Suppressor macrophage (primary cell): ENCODE data around the gene NUP35.
"Not testable (repeated sequence)": the region's sequence is repeated elsewhere in the genome, so short reads cannot be mapped to it uniquely, and the experiment has no call there.

Experiments used
- DNase-seq, 4 experiments: peaks; one replicate each; pipeline ENCODE4 v3.0.0-alpha.2; 2020 to 2022

Gene NUP35

DNA sequence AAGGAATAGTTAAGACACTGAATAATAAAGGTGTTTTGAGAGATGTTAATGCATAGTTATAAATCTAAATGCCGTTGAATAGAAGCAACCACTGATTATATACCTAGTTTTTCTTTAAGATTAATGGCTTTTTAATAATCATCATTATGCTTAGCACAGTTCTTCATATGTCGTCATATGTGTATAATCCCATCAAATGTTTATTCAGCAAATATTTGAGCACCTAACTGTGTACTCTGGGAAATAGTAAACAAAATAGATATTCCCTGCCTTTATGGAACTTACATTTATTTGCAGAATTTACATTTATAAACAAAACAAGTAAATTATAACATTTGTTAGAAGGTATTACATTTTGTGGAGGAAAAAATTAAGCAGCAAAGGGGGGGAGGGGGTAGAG lies 9.8 kb downstream of the NUP35 start:
- no peak for DNase-seq

DNA sequence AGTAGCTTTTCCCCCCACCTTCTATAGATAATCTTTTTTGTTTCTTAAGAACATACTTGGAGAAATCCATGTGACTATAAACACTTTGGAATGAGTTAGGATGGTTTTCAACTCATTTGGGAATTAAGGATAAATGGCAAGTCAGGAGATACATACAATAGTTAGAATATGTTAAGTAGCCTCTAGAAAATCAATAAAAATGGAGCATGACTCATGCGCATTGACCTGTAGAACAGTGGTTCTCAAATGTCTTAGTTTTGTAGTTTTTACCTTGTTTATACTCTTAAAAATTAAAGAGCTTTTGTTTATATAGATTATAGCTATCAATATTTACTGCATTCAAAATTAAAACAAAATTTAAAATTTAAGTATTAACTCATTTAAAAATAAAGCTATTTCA lies 24.7 kb downstream of the NUP35 start:
- no peak for DNase-seq

DNA sequence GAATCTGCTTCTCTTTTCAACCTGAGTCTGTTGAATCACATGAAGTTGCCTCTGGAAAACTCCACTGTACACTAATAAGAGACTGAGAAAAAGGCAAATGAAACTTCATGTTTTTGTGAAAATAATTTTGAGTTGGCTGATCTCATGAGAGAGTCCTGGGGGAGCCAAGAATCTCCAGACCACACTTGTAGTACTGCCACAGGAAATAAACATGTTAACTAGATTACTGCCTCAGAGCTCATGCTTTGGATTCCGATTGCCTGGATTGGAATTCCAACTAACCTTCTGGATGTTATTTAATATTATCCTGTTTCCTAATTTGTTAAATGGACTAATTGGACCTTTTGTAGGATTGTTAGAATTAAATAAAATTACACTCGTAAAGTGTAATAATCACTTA lies 25.2 kb downstream of the NUP35 start:
- DNase-seq: no peak

DNA sequence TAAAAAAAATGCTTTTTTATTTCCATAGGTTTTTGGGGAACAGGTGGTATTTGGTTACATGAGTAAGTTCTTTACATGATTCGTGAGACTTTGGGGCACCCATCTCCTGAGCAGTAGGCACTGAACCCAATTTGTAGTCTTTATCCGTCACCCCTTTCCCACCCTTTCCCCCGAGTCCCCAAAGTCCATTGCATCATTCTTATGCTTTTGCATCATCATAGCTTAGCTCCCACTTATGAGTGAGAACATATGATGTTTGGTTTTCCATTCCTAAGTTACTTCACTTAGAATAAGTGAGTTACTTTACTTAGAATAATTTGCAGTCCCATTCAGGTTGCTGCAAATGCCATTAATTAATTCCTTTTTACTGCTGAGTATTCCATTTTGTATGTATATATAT lies 28.0 kb downstream of the NUP35 start:
- DNase-seq: not testable (repeated sequence)

DNA sequence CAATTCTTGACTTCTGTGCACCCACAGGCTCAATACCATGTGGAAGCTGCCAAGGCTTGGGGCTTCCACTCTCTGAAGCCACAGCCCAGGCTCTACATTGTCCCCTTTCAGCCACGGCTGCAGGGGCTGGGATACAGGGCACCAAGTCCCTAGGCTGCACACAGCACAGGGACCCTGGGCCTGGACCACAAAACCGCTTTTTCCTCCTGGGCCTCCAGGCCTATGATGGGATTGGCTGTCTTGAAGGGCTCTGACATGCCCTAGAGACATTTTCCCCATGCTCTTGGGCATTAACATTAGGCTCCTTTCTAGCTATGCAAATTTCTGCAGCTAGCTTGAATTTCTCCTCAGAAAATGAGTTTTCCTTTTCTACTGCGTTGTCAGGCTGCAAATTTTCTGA lies 29.7 kb downstream of the NUP35 start:
- DNase-seq: no peak

DNA sequence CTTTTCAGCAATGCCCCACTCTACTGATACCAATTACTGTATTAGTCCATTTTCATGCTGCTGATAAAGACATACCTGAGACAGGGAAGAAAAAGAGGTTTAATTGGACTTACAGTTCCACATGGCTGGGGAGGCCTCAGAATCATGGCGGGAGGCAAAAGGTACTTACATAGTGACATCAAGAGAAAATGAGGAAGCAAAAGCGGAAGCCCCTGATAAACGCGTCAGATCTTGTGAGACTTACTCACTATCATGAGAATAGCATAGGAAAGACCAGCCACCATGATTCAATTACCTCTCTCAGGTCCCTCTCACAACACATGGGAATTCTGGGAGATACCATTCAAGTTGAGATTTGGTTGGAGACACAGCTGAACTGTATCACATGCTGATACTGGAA lies 30.5 kb downstream of the NUP35 start:
- DNase-seq: peak; percentile 11 to 52 (median 23)

DNA sequence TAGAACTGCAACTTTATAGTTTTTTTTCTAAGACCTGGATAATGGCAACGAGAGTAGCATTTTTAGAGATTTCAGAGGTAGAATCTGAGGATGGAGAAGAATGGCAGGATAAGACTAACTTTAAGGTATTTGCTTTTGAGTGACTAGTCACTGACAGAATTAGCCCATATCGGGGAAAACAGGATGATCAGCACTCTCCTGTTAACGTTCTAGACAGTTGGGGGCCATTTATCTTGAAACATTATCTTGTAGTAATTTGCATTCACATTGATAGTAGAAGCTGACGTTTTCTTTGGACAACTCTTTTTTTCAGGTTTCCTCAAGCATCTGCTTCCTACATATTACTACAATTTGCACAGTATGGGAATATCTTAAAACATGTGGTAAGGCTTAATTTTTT lies 32.9 kb downstream of the NUP35 start:
- no peak for DNase-seq

DNA sequence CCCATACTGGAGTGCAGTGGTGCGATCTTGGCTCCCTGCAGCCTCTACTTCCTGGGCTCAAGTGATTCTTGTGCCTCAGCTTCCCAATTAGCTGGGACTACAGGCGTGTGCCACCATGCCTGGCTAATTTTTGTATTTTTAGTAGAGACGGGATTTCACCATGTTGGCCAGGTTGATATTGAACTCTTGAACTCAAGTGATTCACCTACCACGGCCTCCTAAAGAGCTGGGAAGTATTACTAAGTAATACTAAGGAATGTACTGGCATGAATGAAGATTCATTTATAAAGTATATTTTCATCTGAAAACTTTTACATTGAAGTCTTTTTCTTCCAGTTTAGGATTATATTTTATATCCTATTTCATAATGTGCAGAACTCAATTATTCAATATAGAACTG lies 38.1 kb downstream of the NUP35 start:
- DNase-seq: no peak

DNA sequence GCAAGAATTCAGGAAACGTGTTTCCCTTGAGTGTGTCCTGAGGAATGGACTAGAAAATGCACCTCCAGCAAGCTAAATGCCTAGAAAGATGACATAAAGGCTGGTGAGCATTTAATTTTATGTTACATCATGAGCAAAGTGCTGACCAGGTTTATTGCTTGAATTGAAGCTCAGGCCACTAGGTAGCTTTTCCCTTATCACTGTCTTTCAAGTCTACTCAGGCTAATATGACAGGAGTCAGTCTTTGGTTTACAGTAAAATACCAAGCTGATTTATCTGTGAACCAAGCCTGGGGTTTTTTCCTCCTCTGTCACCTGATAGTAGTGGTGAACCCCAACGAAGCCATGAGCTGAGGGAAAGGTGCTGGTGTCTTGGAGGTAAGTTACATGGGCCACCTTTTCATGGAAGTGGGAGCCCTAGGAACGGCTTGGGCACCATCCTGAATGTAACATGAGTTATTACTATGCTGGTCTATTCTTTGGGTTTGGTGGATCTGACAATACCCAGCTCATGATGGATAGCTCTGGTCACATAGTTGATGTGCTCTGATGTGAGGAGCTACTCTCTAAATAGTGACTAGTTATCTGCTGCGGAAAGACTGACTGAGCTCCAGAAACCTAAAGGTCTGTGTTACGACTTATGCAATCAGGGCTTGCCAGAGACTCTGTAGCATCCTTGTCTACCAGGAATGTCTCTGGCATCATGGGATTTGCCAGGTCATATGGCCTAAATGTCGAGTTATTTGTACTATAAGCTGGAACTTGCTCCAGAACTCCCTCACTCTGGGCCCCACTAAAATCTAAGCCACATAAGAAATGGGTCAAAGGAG lies 39.8 kb downstream of the NUP35 start:
- DNase-seq: no peak

DNA sequence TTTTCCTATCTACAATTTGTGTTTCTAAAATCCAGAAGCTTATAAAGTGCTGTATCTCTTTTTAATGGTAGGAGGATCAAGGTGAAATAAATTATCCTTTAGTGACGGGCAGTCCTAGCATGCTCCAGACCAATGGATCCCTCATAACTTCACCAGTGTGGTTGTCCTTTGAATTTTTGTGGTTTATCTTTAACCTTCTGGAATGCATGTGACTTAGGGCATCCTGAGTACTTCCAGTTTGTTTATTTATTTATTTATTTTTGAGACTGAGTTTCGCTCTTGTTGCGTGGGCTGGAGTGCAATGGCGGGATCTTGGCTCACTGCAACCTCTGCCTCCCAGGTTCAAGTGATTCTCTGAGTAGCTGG lies 40.4 kb downstream of the NUP35 start:
- no peak for DNase-seq

DNA sequence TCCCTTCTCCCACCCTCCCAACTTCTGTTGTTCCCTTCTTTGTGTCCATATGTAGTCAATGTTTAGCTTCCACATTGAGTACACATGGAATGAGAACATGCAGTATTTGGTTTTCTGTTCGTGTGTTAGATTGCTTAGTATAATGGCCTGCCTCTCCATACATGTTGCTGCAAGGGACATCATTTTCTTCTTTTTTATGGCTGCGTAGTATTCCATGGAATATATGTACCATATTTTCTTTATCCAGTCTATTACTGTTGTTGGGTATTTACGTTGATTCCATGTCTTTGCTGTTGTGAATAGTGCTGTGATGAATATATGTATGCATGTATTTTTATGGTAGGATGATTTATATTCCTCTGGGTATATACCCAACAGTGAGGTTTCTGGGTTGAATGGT lies 42.0 kb downstream of the NUP35 start:
- DNase-seq: no peak

DNA sequence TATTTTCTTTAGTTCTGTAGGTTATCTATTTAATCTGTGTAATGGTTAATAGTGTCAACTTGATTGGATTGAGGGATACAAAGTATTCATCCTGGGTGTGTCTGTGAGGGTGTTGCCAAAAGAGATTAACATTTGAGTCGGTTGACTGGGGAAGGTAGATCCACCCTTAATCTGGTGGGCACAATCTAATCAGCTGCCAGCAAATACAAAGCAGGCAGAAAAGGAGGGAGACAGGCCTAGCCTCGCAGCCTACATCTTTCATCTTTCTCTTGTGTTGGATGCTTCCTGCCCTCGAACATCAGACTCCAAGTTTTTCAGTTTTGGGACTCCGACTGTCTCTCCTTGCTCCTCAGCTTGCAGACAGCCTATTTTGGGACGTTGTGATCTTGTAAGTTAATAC lies 42.7 kb downstream of the NUP35 start:
- not testable (repeated sequence) for DNase-seq

DNA sequence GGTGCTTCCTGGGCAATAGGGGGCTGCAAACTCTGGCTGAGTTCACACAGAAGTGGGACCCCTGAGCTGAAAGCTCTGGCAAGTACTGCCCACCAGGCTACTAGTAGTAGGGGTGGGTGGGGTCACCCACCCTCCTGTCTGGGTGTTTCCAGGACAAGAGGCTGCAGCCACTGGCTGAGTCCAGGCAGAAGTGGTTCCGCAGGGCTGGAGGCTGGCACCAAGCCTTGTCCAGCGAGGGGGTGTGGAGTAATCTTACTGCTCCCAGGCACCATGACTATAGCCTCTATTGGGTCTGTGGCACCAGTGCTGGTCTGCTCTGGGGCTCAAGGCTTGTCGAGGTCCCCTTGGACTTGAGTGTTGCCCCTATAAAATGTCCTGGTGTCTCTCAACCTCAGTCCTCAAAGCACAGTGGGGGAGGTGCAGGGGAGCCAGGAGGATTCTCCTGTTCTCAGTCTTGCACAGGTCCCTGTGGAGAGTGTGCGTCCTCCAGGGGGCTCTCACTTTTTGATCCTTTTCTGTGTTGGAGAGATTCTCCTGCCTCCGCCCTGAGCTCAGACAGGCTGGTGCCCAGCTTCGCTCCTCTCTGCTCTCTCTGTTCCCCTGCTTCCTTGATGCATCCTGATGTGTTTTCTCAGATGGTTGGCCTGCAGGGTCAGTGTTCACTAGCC lies 48.1 kb downstream of the NUP35 start:
- DNase-seq: no peak

DNA sequence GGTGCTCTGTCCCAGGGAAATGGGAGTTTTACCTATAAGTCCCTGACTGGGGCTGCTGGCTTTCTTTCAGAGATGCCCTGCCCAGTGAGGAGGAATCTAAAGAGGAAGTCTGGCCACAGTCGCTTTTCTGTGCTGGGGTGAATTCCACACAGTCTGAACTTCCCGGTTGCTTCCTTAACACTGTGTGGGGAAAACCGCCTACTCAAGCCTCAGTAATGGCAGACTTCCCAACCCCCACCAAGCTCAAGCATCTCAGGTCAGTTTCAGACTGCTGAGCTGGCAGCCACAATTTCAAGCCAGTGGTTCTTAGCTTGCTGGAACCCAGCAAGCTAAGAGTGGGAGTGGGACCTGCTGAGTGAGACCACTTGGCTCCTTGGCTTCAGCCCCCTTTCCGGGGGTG lies 54.9 kb downstream of the NUP35 start:
- peak; percentile 3 to 44 (median 32) for DNase-seq

DNA sequence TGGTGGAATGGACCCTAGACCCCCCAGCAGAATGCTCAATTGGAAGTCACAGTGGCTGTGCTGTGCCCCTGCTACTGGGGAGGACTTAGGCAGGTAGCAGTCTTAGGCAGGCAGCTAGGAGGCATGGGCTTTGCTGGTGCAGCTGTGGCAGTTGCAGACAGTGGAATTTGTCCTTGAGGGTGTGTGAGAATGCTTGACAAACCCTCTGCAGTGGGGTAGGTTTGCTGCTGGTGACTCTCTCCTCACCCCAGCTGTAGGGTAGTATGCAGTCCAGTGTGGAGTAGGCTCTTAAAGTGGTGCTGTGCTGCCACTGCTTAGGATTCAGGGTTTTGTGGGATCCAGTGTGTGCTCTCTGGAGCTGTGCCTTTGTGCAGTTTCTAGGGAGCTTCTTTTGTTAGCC lies 61.3 kb downstream of the NUP35 start:
- DNase-seq: no peak

DNA sequence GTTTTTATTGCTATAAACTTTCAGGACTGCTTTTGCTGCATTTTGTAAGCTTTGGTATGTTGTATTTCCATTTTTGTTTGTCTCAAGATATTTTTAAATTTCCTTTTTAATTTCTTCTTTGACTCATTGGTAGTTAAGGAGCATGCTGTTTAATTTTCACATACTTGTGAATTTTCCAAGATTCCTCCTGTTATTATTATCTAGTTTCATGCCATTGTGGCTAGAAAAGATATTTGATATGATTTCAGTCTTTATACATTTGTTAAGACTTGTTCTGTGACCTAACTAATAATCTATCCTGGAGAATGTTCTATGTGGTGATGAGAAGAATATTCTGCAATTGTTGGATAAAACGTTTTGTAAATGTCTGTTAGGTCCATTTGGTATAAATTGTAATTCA lies 62.1 kb downstream of the NUP35 start:
- DNase-seq: no peak

DNA sequence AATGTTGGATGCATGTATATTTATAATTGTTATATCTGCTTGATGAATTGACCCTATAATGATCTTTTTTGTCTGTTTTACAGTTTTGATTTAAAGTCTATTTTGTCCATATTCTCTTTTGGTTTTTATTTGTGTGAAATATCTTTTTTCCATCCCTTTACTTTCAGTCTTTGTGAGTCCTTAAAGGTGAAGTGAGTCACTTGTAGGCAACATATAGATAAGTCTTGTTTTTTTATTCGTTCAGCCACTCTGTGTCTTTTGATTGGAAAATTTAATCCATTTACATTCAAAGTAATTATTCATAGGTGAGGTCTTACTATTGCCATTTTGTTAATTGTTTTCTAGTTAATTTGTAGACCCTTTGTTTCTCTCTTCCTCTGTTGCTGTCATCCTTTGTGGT lies 62.5 kb downstream of the NUP35 start:
- DNase-seq: no peak

DNA sequence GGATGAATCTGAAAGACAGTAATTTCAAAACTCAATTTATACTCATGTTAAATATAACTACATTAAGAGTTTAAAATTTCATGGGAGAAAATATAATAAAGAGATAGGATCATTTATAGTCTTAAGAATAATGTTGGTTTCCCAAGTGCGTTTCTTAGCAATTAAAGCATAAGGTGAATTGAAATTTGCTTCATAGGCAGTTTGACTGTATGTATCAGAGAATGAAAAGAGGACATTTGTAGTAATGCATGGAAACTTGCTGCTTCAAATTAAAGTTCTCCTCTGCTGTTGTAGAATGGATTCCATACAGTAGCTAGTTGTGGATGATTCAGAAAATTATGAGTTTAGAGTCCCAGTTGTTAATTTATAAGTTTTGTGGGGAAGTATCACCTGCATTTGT lies 68.1 kb downstream of the NUP35 start:
- DNase-seq: no peak

DNA sequence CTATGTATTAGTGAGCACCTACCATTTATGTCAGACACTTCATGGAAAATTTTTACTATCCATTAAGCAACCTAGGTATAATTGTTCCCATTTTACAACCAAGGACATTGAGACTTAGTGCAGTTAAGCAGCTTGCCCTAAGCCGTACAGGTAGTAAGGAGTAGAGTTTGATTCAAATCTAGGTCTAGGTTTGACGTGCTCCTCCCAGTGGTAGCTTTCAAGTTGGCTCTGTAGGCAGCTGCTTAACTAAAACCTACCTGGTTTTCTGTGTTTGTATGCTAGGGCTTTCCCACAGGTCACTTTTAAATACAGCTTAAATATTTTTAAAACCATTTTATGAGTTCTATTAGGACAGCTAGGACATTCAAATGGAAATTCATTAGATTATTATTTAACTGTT lies 69.7 kb downstream of the NUP35 start:
- DNase-seq: no peak

DNA sequence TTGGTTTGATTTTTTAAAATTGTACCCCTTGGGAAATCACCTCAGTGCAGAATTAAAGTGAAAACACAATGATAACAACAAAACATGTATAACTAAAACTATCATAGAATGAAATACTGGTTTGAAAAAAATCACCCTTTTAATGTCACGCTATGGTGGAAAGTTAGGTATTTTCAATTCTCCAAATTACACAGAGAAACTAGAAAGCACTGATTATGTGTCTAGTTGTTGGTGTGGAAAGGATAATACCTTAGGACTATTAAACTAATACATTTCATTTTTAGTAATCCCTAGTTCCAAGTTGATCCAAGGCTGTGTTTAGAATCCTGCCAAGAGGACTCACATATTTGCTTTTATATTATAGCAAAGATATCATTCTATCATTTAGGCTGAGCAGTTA lies 71.2 kb downstream of the NUP35 start:
- no peak for DNase-seq

DNA sequence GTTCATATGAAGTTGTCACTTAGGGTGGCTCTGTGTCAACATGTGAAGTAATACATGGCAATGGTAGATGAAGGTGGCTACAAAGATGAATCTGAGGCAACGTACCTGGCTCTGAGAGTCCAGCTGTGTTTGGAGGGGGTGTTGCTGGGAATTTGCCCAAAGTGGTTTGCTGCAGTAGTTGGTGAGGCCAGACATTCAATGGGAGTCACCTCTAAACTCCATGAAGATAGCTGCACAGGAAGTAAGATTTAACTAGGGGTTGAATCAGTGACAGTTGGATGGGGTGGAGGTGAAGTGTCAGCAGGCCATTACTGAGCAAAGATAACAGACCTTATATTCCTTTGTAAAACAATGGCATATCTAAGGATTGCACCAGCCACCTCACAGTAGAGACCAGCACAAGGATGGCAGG lies 71.8 kb downstream of the NUP35 start:
- no peak for DNase-seq

DNA sequence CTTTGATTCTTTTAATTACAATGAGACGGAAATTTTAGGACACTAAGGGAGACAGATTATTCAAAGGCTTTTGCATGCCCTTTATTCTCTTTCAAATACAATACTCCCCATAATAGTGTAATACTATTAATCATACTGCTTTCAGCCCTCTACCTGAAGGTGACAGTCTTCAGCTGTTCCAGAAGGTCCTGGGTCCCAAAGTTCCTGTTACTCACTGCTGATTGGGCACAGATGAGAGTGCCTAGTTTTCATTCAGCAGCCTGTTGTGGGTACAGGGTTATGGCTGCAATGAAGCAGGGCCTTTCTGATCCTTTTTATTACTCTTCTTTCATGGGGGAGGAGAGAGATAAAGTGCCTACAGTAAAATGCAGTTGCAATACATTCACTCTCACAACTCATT lies 80.2 kb downstream of the NUP35 start:
- no peak for DNase-seq

DNA sequence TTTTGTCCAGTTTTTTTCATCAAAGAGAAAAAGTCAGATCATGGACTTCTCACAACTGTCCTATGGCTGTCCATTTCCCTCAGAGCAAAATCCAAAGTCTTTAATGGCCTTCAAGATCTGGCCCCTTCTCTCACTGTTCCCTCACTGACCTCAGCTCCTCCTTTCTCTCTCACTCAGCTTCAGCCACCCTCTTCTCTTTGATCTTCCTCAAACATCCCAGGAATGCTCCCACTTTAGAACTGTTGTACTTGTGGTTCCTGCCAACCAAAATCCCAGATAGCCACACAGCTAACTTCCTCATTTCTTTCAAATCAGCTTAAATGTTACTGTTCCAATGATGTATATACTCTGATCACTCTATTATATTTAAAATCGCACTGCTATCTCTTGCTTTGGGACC lies 82.9 kb downstream of the NUP35 start:
- peak in 1 of 4 experiments; percentile 4 for DNase-seq

DNA sequence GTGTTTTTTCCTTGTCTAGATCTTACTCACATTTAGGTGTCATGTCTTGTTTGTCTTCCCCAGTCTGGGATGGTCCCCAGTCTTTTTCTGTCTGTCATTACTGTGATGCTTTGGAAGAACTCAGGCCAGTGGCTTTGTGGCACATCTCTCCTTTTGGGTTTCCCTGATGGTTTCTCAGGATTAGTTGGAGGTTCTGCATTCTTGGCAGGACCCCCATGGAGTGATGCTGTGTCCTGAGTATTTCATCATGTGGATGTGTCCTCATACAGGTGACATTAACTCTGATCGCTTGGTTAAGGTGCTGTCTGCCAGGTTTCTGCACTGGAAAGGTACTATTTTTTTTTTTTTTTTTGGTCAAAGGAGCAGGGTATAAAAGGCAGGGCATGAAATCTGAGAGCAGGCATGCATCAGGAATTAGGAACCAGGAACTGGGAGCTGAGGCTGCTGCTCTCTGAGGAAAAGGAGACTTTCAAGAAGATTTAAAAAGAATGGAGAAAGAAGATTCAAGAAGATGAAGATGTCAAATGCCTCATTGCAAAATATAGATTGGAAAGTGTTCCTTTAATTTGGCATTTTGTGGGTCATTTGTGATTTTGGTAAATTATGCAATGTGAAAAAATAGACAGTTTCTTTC lies 85.3 kb downstream of the NUP35 start:
- DNase-seq: no peak
